Esophagus muscularis mucosa (tissue), 4 donors: ENCODE results near the gene TNFRSF1A.

ENCODE experiments used
- EP300 ChIP-seq: sonication (generic); formaldehyde crosslinking; IDR thresholded peaks from one replicate; pipeline ENCODE4 v1.6.1; 2017; ENCODE audit warnings: antibody characterized with exemption
- POLR2A ChIP-seq: fragments of 450-650 bp; IDR thresholded peaks from one replicate; pipeline ENCODE4 v1.6.1; 2017; ENCODE audit warnings: antibody characterized with exemption, moderate library complexity, mild to moderate bottlenecking, low read depth
- POLR2AphosphoS5 ChIP-seq, 2 donors: sonication (generic); formaldehyde crosslinking; IDR thresholded peaks; one replicate each; pipeline ENCODE4 v1.6.1; 2017; ENCODE audit warnings: antibody characterized with exemption in 2 of 2
- TF ChIP-seq, protein P1 (sequence below), 3 experiments: fragments of 200-600 bp in 2 of 3; fragments of 450-650 bp in 1 of 3; sonication (generic) in 2 of 3; IDR thresholded peaks; one replicate each; pipeline ENCODE4 v1.5.1; 2017 to 2019; ENCODE audit warnings: antibody characterized with exemption in 3 of 3, mild to moderate bottlenecking in 2 of 3, moderate library complexity in 1 of 3

DNA sequence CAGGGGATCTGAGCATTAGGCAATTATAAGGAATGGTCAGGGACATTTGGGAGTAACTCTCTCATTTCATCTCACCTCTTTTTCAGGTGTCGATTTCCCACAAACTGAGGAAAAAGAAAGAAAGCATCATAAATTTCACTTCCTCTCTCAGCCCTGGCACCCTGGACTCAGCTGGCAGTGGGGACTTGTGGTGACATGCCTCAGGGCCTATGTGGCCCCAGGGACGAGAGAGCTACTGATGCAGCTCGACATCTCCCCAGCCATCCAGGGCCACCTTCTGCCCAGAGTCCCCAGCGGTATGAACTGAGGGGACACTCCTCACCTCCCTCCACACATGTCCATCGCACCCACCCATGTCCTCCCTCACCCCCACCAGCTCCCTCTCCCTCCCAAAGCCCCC, 11.7 kb downstream of the TNFRSF1A start:
- TF ChIP-seq, protein P1, sequence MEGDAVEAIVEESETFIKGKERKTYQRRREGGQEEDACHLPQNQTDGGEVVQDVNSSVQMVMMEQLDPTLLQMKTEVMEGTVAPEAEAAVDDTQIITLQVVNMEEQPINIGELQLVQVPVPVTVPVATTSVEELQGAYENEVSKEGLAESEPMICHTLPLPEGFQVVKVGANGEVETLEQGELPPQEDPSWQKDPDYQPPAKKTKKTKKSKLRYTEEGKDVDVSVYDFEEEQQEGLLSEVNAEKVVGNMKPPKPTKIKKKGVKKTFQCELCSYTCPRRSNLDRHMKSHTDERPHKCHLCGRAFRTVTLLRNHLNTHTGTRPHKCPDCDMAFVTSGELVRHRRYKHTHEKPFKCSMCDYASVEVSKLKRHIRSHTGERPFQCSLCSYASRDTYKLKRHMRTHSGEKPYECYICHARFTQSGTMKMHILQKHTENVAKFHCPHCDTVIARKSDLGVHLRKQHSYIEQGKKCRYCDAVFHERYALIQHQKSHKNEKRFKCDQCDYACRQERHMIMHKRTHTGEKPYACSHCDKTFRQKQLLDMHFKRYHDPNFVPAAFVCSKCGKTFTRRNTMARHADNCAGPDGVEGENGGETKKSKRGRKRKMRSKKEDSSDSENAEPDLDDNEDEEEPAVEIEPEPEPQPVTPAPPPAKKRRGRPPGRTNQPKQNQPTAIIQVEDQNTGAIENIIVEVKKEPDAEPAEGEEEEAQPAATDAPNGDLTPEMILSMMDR (IDR thresholded peaks at IDR 0.05): no peak
- TF ChIP-seq POLR2A (no peak), EP300 (no peak), POLR2AphosphoS5 (IDR thresholded peaks at IDR 0.05) (no peak)
